ENCODE data around the gene TM9SF3.
"Not testable (repeated sequence)": the region's sequence is repeated elsewhere in the genome, so short reads cannot be mapped to it uniquely, and the experiment has no call there.

Gene TM9SF3

DNA sequence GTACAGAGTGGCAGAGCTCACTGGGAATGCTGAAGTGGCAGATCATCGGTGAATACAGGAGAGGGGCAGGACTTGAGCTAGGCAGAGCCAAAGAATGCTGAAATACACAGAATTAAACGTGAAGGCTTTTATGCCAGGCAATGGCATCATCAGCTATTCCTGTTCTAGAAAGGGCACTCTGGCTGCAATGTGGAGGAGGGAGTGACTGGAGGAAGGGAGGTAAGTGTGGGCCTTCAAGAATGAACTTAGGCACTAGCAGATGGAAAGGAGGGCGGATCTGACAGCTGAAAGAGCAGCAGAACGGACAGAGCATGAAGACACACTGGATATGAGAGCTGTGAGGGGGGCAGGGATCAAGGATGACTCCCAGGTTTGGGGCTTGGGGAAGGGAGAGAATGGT, 12.0 kb upstream of the TM9SF3 start:
- no peak for DNase-seq (ENCODE audit: low read depth in 2 of 2)

DNA sequence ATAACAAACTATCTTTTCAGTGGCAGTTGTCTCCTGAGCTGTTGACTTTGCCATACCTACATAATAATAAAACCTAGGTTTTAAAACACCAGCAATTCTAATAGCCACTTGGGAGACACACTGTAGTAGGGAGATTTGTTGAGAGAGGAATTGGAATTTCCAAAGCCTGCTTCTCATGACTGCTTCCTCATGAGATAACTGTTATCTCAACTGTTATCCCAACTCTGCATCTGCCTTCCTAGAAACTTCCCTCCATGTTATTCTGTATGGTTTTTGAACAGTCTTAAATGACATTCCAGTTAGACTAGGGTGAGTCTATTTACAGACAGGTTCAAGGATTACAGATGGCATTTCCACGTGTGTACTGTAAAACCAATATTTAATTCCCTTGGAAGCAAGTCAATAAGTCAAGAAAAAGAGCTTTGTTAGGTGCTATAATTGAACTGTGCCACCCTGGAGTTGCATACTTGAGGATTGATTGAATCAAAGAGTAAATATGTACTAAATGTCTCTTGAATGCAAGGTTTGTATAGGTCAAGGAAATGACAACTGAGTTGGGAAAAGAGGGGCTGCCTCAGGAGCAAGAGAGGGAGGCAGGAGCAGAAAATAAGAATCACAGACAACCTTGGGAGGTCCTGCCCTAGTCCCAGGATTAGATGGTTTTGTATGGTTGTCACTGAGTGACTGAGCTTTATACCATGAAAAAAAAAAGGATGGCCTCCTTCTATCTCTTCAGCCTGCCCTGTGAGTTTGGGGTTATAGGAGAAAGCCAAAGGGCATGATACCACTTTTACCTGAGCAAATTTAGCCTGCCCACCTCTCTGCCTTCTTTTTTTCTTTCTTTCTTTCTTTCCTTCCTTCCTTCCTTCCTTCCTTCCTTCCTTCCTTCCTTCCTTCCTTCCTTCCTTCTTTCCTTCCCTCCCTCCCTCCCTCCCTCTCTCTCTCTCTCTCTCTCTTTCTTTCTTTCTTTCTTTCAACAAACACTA, 9.9 kb upstream of the TM9SF3 start:
- DNase-seq (ENCODE audit: low read depth in 2 of 2) = no peak

- DNase-seq (ENCODE audit: low read depth in 2 of 2) = no peak
These were observed 8.9 kb upstream of the TM9SF3 start for GRCh38 chr10:96595741-96596140.

DNA sequence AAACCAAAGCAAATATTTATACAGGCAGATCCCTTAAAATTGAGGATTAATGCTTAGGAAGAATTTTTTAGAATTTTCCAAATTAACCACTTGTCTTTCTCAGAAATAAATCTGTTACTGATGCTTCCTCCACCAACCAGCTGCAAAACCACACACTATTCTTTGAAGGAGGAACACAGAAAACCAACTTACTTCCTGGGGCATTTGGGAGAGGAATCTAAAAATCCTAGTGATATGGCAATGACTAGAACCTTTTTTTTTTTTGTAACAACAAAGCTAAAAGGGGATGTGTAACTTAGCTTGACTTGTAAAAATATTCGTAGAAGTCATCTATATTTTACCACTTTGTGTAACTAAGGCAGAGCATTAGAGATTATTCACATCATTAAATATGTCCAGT, 5.1 kb upstream of the TM9SF3 start:
- no peak for DNase-seq (ENCODE audit: low read depth in 2 of 2)

GRCh38 chr10:96588616-96589419, 2.0 kb upstream of the TM9SF3 start:
- DNase-seq (ENCODE audit: low read depth in 2 of 2) = peak; percentile 25 to 33

GRCh38 chr10:96588060-96588554, 1.3 kb upstream of the TM9SF3 start:
- no peak for DNase-seq (ENCODE audit: low read depth in 2 of 2)

DNA sequence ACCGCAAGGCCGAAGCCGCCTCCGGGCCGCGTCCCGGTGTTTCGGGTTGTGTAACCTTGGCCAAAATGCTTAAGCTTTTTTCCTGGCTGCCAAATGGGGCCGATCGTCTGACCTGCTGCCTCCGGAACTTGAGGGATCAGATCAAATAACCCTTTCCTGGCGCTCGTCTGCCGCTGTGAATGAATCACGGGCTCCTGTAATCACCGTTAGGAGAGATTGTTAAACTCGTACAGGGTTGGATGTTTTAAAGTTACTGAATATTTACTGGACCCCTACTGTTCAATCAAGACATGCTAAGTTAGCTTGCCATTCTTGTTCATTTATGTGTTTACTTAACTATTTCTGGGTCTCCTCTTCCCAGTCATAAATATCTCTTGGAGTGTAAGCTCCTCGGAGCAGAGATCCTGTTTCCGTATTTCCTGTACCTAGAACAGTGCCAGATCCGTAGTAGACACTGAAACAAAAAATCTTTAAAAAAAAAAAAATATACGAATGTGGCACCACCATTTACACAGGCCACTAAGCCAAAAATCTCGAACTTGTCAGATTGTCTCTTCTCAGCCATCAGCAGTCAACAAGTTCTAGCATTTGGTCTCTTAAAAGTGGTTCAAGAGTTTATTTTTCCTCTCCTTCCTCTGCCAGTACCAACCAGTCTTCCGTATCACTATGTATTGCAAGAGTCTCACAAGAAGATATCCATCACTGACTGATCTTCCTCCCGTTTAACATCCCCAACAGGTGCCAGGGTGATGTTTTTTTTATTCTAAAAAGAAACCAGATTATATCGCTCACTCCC, 650 bp upstream of the TM9SF3 start:
- DNase-seq (ENCODE audit: low read depth in 2 of 2) = peak in 1 of 2 donors; percentile 24

DNA sequence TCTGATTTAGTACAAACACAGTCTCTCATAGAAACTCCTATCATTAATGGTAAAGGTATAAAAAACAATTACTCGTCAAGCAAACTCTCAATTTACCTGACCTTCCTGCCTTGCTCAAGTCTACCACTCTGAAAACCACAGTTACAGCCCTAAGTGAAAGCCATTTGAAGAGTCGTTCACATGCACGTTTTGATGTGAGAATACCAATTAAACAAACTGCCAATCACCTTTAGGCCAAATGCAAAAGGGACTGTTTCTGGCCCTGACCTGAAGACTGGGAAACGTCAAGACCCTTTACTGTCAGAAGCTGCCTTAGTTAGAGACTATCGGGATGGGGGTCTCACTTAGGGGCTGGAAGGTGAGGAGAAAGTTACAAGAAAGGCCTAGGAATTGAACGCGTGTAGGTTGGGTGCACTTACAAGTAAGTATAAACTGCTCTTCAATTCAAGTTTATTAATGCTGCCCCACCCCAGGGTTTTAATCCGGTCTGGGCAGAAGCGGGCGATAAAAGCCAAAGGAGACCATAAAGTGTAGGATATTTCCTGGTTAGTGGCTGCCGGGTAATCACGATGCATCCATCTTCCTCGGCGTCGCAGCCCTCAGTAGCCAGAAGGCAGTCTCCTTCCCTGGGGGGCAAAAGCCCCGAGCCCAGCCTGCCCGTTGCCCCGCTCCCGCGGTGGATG, 935 bp downstream of the TM9SF3 start:
- DNase-seq (ENCODE audit: low read depth in 2 of 2) = no peak

- DNase-seq (ENCODE audit: low read depth in 2 of 2) = no peak
These were observed 2.3 kb downstream of the TM9SF3 start for GRCh38 chr10:96584474-96584873.

- no peak for DNase-seq (ENCODE audit: low read depth in 2 of 2)
These were observed 2.8 kb downstream of the TM9SF3 start for GRCh38 chr10:96584035-96584434.

GRCh38 chr10:96579133-96579532, 7.7 kb downstream of the TM9SF3 start:
- DNase-seq (ENCODE audit: low read depth in 2 of 2) = no peak

DNA sequence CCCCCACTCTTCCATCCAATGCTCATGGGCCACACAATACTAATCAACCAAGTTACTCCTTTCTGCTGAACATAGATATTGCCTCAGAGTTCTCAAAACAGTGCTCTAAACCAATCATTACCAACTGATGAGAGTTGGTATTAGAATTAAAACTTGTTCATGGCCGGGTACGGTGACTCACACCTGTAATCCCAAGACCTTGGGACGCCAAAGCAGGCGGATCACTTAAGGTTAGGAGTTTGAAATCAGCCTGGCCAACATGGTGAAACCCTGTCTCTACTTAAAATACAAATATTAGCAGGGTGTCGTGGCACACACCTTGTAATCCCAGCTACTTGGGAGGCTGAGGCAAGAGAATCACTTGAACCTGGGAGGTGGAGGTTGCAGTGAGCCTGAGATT, 8.2 kb downstream of the TM9SF3 start:
- DNase-seq (ENCODE audit: low read depth in 2 of 2) = no peak

DNA sequence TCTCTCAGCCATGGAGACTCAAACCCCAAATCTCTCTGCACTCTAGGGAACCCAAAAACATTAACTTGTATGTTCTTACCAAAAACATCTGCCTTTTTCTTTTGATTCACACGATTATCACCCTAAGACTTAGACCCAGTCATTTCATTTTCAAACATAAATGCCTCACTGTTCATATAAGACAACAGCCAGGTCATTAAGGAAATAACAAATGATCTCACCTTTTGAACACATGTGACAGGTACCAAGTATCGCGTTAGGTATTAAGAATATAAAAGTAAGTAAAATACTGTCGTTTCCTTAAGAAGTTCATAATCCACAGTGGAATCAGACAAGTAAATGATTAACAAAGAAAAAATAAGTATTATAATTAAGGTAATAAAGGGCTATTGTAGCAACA, 8.8 kb downstream of the TM9SF3 start:
- DNase-seq (ENCODE audit: low read depth in 2 of 2) = no peak

DNA sequence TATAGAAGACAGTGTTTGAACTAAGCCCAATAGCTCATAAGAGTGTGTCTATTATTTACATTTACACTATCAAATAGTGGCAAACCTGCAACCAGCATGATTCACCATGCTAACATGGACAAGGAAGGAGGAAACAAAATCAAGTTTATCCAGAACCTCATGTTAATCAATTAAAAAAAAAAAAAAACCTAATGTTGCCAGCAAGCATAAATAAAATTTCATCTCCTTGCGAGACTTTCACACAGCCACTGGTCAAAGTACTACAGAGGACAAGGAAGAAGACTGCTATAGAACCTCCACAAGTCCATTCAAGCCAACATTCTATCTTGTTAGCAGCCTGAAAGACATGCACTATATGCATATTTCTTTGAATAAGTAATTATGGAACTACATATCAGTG, 9.7 kb downstream of the TM9SF3 start:
- no peak for DNase-seq (ENCODE audit: low read depth in 2 of 2)

- no peak for DNase-seq (ENCODE audit: low read depth in 2 of 2)
These were observed 10.4 kb downstream of the TM9SF3 start for GRCh38 chr10:96576277-96576980.

DNA sequence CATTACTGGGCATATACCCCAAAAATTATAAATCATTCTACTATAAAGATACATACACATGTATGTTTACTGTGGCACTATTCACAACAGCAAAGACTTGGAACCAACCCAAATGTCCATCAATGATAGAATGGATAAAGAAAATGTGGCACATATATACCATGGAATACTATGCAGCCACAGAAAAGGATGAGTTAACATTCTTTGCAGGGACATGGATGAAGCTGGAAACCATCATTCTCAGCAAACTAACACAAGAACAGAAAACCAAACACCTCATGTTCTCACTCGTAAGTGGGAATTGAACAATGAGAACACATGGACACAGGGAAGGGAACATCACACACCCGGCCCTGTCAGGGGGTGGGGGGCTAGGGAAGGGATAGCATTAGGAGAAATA, 12.2 kb downstream of the TM9SF3 start:
- not testable (repeated sequence) for DNase-seq (ENCODE audit: low read depth in 2 of 2)

DNA sequence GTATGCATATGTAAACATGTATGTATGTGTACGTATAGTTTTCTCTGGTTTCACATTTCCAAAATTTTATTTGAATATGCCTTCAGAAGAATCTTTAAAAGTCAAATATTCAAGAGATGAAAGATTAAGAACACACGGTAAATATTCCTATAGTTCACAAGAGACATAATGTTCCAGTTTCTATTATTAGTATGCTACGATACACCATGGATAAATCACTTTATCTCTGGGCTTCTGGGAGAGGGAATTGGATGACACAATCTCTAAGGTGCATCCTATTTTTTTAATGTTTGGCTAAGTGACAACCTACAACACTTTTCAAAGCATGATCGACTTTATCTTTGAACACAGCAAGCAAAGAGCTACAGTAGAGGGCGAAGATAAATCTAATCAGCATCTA, 13.8 kb downstream of the TM9SF3 start:
- DNase-seq (ENCODE audit: low read depth in 2 of 2) = no peak

DNA sequence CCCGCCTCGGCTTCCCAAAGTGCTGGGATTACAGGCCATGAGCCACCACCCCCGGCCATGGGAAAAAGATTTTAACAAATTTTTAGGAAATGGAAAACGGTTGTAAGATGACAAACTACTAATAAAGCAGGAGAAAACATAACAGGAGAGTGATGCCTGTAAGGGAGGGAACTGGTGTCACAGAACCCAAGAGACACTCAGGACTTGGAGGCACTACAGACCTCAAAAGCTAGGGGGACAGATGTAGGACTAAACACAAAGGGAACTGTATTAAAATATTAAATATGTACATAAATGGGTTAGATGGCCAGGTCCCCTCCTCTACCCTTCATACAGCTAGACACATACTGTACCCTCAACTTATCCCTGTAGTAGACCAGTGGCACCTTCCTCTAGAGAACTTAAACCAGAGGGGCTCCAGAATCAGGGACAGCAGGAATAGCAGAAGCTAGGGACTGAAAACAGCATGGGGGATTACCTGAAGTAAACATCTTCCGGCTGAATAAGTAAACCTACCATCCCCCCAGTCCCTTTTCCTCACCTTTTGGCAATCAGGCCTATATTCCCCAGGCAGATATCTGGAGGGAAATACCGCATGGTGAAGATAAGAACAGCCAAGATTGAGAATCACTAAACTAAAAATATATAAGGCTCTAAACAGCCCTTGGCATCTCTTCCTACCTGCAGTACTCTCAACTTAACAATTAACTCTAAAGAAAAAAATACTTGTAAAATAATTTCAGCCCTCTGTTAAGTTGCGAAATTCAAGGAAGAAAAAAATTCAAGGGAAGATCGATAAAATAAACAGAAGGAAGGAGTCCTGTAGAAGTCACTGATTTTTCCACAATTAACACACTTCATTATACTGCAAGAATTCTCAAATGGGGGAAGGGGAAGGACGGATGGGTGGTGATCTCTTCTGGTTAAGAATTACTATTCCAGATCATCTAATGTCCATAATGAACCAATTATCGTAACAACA, 15.5 kb downstream of the TM9SF3 start:
- no peak for DNase-seq (ENCODE audit: low read depth in 2 of 2)

- DNase-seq (ENCODE audit: low read depth in 2 of 2) = no peak
These were observed 16.3 kb downstream of the TM9SF3 start for GRCh38 chr10:96570511-96570910.

All from stimulated activated CD4-positive, alpha-beta T cell treated with anti-CD3 and anti-CD28 coated beads, Interleukin-15, amount 100 ng/mL, for 48 hours (primary cell).